HG02571 (cell line): Measurements from ENCODE around the gene PTPRZ1.
A peak's percentile ranks its signal among the peaks of the same experiment; 100 is the strongest.

Experiments used
- ATAC-seq: cut with Tn5 transposase; IDR thresholded peaks from one replicate; pipeline ENCODE4 v1.9.1; 2021; ENCODE audit warnings: mild to moderate bottlenecking, moderate library complexity; ENCODE audit not compliant: unreplicated experiment

PTPRZ1 gene

GRCh38 chr7:121890833-121891232, 17.9 kb downstream of the PTPRZ1 start:
- no peak for ATAC-seq

GRCh38 chr7:121891731-121892130, 18.8 kb downstream of the PTPRZ1 start:
- ATAC-seq, result no peak

- peak; percentile 76 for ATAC-seq
These were observed 28.1 kb downstream of the PTPRZ1 start for GRCh38 chr7:121901026-121901425.

GRCh38 chr7:121904120-121904519, 31.2 kb downstream of the PTPRZ1 start:
- no peak for ATAC-seq

GRCh38 chr7:121908042-121908441, 35.1 kb downstream of the PTPRZ1 start:
- no peak for ATAC-seq

- ATAC-seq, result no peak
These were observed 36.9 kb downstream of the PTPRZ1 start for GRCh38 chr7:121909716-121910345.

- no peak for ATAC-seq
These were observed 41.1 kb downstream of the PTPRZ1 start for GRCh38 chr7:121913947-121914675.

GRCh38 chr7:121914676-121915279, 41.8 kb downstream of the PTPRZ1 start:
- no peak for ATAC-seq

GRCh38 chr7:121916211-121916610, 43.2 kb downstream of the PTPRZ1 start:
- ATAC-seq, result no peak

- no peak for ATAC-seq
These were observed 47.0 kb downstream of the PTPRZ1 start for GRCh38 chr7:121919986-121920385.

GRCh38 chr7:121924269-121925186, 51.6 kb downstream of the PTPRZ1 start:
- ATAC-seq, result no peak

- ATAC-seq, result no peak
These were observed 58.4 kb downstream of the PTPRZ1 start for GRCh38 chr7:121931149-121931902.

GRCh38 chr7:121932768-121933167, 59.8 kb downstream of the PTPRZ1 start:
- no peak for ATAC-seq

- ATAC-seq, result no peak
These were observed 64.1 kb downstream of the PTPRZ1 start for GRCh38 chr7:121936951-121937623.

GRCh38 chr7:121938429-121938996, 65.6 kb downstream of the PTPRZ1 start:
- no peak for ATAC-seq

- no peak for ATAC-seq
These were observed 68.0 kb downstream of the PTPRZ1 start for GRCh38 chr7:121940918-121941317.

- no peak for ATAC-seq
These were observed 68.9 kb downstream of the PTPRZ1 start for GRCh38 chr7:121941830-121942229.

- no peak for ATAC-seq
These were observed 72.1 kb downstream of the PTPRZ1 start for GRCh38 chr7:121945066-121945465.

- ATAC-seq, result no peak
These were observed 72.7 kb downstream of the PTPRZ1 start for GRCh38 chr7:121945480-121946236.
